ENCODE measurements around the gene MCC.

The MCC gene

GRCh38 chr5:113267361-113267900 lies 220.8 kb downstream of the MCC start:
- no peak for DNase-seq

GRCh38 chr5:113266913-113267227 lies 221.4 kb downstream of the MCC start:
- DNase-seq = no peak

GRCh38 chr5:113266227-113266912 lies 221.9 kb downstream of the MCC start:
- DNase-seq = no peak

GRCh38 chr5:113265190-113265589 lies 223.1 kb downstream of the MCC start:
- DNase-seq = no peak

- no peak for DNase-seq
Observed at GRCh38 chr5:113264046-113264445, 224.2 kb downstream of the MCC start.

- DNase-seq = no peak
Observed at GRCh38 chr5:113263545-113263944, 224.7 kb downstream of the MCC start.

- DNase-seq = no peak
Observed at GRCh38 chr5:113262674-113263073, 225.6 kb downstream of the MCC start.

GRCh38 chr5:113259034-113259433 lies 229.2 kb downstream of the MCC start:
- no peak for DNase-seq

- DNase-seq = no peak
Observed at GRCh38 chr5:113257545-113257944, 230.7 kb downstream of the MCC start.

GRCh38 chr5:113256671-113257452 lies 231.4 kb downstream of the MCC start:
- no peak for DNase-seq

- no peak for DNase-seq
Observed at GRCh38 chr5:113255579-113256386, 232.5 kb downstream of the MCC start.

GRCh38 chr5:113255105-113255504 lies 233.1 kb downstream of the MCC start:
- DNase-seq = no peak

GRCh38 chr5:113253037-113253436 lies 235.2 kb downstream of the MCC start:
- DNase-seq = no peak

- DNase-seq = no peak
Observed at GRCh38 chr5:113252066-113252465, 236.2 kb downstream of the MCC start.

GRCh38 chr5:113250341-113250953 lies 237.8 kb downstream of the MCC start:
- DNase-seq = no peak

GRCh38 chr5:113249206-113249605 lies 239.0 kb downstream of the MCC start:
- DNase-seq = no peak

GRCh38 chr5:113246361-113246870 lies 241.8 kb downstream of the MCC start:
- no peak for DNase-seq

GRCh38 chr5:113245427-113246225 lies 242.6 kb downstream of the MCC start:
- DNase-seq = no peak

GRCh38 chr5:113244966-113245365 lies 243.3 kb downstream of the MCC start:
- DNase-seq = no peak

- no peak for DNase-seq
Observed at GRCh38 chr5:113243349-113243664, 244.9 kb downstream of the MCC start.

GRCh38 chr5:113242481-113243348 lies 245.5 kb downstream of the MCC start:
- no peak for DNase-seq

All from activated naive CD4-positive, alpha-beta T cell treated with Interleukin-2 at 50 U/mL for 16 hours (primary cell).